ENCODE data around the gene PSPN.

PSPN gene

GRCh38 chr19:6375411-6376010 lies at the start of gene PSPN:
TSS of gene PSPN (minus strand) at chr19:6375933. CDS start at chr19:6375849, 84 bp downstream.
- no peak within 1 kb of the TSS for H3K4me3 ChIP-seq (ENCODE audit: low read depth, low read length)
- DNase-seq (ENCODE audit: low read depth): no peak
- TF ChIP-seq CTCF (IDR thresholded peaks at IDR 0.05; ENCODE audit: low read depth, low read length, missing control alignments): no peak

GRCh38 chr19:6424939-6425731 lies 49.4 kb upstream of the PSPN start:
- DNase-seq (ENCODE audit: low read depth): peak; percentile 100
- H3K4me3 ChIP-seq (ENCODE audit: low read depth, low read length): peak overlapping the region; percentile 23

GRCh38 chr19:6424195-6424938 lies 48.6 kb upstream of the PSPN start, which contains the start of gene KHSRP:
TSS of gene KHSRP (minus strand) at chr19:6424811. CDS start at chr19:6424701, 110 bp downstream.
- TF ChIP-seq CTCF (IDR thresholded peaks at IDR 0.05; ENCODE audit: low read depth, low read length, missing control alignments): no peak
- no peak for DNase-seq (ENCODE audit: low read depth)
- peak within 1 kb of the TSS; percentile 70 for H3K4me3 ChIP-seq (ENCODE audit: low read depth, low read length)

More at GRCh38 chr19:6424939-6425731, 49.4 kb upstream of the PSPN start:
- no peak for TF ChIP-seq CTCF (IDR thresholded peaks at IDR 0.05; ENCODE audit: low read depth, low read length, missing control alignments)

GRCh38 chr19:6423499-6424194 lies 47.9 kb upstream of the PSPN start:
- TF ChIP-seq CTCF (IDR thresholded peaks at IDR 0.05; ENCODE audit: low read depth, low read length, missing control alignments): no peak
- no peak for DNase-seq (ENCODE audit: low read depth)
- H3K4me3 ChIP-seq (ENCODE audit: low read depth, low read length): peak overlapping the region; percentile 70

- no peak for DNase-seq (ENCODE audit: low read depth)
- TF ChIP-seq CTCF (IDR thresholded peaks at IDR 0.05; ENCODE audit: low read depth, low read length, missing control alignments): no peak
- no peak overlapping the region for H3K4me3 ChIP-seq (ENCODE audit: low read depth, low read length)
These were observed 45.6 kb upstream of the PSPN start for GRCh38 chr19:6421075-6422014.

- H3K4me3 ChIP-seq (ENCODE audit: low read depth, low read length): no peak overlapping the region
- TF ChIP-seq CTCF (IDR thresholded peaks at IDR 0.05; ENCODE audit: low read depth, low read length, missing control alignments): no peak
- DNase-seq (ENCODE audit: low read depth): no peak
These were observed 42.8 kb upstream of the PSPN start for GRCh38 chr19:6418562-6418932.

All from GM12864 (cell line).